Activated CD4-positive, alpha-beta T cell treated with anti-CD3 and anti-CD28 coated beads, Interleukin-2, Interleukin-6, amounts not matched to agents 100 ng/mL and 50 ng/mL, durations not matched to agents 16 hours and 8 hours (primary cell): Measurements from ENCODE around the gene GLB1L2.

Source experiments
- DNase-seq: peaks from one replicate; pipeline ENCODE4 v3.0.0-alpha.2; 2020

GLB1L2 gene

DNA sequence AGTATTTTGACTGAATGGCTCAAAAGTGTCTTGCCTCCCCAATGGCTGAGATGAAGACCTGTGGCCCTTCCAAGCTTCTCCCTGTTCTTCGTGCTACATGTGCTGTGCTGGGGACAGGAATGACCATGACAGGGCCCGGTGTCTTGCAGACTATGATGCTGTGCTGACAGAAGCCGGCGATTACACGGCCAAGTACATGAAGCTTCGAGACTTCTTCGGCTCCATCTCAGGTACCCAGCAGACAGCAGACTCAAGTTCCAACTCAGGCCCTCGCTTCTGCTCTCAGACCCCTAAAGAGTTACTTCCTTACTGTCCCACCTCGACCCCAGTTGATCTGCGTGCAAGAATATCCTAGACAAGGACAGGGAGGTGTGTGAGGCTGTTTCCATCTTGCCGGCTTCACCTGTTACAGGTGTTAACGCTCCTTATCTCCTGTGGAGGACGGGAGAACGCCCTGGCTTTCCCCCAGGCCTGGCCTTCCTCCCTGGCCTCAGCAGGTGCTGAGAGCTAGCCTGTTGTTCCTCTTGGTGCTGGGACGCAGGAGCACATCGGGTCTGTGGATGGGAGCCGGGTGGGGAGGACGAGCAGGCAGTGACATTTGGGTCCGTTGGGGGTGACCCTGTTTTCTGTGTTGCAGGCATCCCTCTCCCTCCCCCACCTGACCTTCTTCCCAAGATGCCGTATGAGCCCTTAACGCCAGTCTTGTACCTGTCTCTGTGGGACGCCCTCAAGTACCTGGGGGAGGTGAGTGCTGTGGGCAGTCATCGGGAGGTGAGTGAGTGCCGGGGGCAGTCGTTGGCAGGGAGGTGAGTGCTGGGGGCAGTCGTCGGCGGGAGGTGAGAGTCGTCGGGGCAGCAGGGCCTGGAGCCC lies 38.1 kb downstream of the GLB1L2 start:
- DNase-seq, result no peak

DNA sequence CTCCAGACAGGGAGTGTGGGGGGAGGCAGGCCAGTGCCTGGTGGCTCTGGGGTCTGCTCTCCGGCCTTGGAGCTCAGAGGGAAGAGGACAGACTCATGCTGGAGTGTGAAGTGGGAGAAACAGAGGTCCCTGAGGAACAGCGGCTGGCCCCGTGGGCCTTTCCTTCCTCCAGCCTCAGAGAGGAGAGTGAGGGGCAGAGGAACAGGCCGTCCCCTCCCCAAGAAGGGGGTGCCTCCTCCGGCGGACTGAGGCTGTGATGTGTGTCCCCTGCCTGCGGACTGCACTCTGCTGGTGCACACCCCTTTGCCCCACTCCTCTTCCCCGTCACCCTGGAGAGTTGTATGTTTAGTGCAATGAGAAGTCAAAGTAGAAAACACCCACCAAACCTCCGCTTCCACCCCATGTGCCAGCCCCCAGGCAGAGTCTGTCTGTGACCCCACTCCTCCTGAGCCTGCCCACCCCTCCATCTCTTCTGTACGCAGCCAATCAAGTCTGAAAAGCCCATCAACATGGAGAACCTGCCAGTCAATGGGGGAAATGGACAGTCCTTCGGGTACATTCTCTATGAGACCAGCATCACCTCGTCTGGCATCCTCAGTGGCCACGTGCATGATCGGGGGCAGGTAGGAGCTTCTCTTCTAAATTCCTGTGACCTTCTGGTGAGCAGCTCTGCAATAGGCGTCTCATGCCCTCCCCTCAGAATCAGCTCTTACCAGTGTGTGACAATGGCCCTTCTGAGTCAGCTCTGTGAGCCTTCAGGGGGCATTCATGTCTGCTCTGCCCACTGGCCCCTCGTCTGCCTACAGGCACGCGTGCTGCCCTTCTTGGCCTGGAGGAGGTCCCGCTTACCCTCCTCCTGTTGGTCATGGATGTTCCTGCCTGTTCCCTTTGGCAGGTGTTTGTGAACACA lies 39.0 kb downstream of the GLB1L2 start:
- no peak for DNase-seq

DNA sequence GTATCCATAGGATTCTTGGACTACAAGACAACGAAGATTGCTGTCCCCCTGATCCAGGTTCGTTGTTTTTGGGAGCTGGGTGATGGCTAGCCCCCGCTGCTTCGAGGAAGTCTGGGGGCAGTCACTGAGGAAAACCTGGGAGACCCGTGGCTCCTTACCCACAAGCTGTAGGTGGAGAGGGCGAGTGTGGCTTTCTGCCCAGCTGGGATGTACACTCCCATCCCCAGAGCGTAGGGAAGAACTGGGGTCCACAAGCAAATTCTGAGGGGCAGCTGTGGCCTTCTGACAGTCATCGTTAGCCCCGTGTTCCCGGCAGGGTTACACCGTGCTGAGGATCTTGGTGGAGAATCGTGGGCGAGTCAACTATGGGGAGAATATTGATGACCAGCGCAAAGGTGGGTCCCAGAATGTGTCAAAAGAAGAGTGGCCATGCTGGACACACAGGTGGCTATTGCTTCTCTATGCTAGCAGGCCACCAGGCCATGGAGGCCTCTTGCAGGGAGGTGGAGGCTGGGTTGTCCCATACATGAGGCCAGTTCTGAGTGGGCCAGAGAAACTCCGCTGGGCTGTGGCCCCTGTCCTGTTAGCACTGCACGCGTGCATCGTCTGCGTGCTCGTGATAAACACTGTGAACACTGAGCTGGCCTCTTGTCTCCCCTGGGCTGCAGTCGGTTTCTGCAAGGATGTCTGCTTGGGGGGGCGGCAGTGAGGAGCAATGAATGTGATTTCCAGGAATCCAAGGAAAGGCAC lies 39.8 kb downstream of the GLB1L2 start:
- no peak for DNase-seq

DNA sequence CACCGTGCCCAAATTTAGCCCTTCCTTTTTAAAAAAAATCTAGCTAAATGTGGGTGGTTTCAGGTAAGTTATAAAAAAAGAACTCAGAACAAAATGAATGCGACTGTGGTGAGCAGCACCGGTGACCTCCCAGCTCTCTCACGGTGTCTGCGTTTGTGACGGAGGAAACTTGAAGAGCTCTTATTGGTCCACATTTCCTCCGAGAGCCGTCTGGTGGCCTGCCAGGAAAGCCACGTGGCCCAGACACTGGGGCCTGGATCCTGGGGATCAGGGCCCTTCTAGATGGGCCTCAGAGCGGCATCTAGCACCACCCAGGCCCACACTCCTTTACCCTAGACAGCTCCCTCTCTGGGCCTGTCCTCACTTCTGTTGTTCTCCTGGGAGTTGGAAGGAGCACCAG lies 40.7 kb downstream of the GLB1L2 start:
- no peak for DNase-seq

DNA sequence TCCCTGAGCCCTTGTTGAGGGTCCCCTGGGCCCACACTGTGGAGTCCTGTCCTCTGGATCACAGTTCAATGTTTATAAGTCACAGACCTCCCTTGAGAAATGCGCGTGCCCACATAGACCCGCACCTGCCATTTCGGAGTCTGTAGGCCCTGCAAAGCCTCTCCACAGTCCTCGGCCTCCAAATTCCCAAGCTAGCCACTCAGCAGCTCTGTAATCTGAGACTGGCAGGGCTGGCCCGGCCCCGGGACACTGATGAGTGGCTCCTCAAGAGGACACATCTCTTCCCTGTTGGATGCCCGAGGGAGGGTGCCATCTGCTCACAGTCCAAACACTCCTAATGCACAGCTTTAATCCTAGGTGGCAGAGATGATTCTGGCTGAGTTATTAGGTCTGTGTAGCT lies 41.2 kb downstream of the GLB1L2 start:
- no peak for DNase-seq

DNA sequence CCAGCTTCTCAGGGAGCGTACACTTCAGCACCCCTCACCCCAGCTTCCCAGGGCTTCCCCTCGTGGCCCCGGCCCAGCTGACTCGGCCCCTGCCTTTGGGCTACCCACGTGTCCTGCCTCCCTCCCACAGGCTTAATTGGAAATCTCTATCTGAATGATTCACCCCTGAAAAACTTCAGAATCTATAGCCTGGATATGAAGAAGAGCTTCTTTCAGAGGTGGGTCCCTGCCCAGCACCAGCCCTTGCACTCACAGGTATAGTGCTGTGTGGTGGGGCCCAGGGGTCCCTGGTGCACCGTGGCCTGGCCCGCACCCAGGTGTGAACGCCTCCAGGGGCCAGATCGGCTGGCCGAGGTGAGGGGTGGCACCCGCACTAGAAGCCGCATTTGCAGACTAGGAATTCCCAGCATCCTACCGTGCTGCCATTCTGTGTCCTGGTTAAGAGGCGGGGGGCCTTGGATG lies 41.8 kb downstream of the GLB1L2 start:
- no peak for DNase-seq

DNA sequence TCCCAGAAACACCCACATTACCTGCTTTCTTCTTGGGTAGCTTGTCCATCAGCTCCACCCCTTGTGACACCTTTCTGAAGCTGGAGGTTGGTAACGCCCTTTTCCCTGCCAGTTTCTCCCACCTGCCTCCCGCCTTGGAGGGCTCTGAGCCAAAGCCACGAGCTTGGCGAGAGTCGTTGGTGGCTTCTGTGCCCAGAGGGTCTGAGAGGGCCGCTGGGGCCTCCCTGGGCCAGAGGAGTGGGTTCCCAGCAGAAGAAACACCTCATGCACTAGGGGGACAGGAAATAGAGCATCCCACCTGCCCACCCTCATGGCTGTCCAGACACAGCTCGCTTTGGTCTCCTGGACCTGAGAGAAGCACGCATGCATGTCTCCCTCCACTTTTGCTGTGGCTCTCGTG lies 42.4 kb downstream of the GLB1L2 start:
- DNase-seq, result no peak

DNA sequence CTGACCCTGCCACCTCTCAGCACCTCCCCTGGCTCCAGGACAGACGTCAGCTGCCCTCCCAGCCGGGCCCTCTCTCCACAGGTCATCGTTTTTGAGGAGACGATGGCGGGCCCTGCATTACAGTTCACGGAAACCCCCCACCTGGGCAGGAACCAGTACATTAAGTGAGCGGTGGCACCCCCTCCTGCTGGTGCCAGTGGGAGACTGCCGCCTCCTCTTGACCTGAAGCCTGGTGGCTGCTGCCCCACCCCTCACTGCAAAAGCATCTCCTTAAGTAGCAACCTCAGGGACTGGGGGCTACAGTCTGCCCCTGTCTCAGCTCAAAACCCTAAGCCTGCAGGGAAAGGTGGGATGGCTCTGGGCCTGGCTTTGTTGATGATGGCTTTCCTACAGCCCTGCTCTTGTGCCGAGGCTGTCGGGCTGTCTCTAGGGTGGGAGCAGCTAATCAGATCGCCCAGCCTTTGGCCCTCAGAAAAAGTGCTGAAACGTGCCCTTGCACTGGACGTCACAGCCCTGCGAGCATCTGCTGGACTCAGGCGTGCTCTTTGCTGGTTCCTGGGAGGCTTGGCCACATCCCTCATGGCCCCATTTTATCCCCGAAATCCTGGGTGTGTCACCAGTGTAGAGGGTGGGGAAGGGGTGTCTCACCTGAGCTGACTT lies 43.2 kb downstream of the GLB1L2 start:
- no peak for DNase-seq

DNA sequence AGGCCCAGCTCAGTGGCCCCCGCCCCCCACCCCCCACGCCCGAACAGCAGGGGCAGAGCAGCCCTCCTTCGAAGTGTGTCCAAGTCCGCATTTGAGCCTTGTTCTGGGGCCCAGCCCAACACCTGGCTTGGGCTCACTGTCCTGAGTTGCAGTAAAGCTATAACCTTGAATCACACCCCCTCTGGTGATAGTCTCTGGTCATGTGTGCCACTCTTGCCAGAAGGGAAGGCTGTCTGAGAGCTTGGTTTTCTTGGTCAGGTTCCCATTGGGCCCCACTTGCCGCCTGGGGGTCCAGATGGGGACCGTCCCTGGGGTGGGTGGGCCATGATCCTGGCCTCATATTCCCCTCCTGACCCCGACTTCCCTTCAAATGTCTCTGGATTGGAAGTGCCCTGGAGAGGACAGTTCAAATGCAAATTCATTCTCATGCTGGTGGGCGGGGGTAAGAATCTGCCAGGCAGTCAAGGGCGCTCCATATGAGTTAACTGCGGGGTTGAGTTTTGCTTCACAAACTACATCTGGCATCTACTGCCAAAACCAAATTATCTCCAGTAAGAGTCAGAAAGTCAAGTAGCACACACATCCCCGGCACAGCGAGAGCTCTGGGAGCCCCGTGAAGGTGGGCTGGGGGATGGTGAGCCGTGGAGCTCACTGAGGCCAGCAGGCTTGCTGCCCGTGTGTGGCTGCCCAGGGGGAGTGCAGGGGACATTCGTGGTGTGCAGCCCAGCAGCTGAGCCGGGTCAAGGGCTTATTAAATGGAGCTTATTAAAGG lies 44.5 kb downstream of the GLB1L2 start:
- DNase-seq, result no peak

DNA sequence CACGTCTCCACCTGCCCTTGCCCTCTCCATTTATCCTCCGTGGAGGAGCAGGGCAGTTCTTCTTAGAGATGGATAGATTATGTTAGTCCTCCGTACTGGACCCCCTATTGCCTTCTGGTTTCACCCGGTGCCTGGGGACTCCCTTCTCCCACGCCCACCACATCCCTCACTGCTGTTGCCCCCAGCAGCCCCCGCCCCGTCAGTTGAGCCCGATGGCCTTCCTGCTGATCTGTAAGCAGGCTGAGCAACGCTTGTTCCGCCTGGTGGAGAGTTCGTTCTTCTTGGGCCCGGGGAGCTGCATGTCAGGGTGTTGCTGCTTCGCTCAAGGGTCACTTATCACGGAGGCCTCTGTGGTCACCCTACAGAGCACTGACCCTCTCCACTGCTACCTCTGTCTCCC lies 46.1 kb downstream of the GLB1L2 start:
- no peak for DNase-seq

DNA sequence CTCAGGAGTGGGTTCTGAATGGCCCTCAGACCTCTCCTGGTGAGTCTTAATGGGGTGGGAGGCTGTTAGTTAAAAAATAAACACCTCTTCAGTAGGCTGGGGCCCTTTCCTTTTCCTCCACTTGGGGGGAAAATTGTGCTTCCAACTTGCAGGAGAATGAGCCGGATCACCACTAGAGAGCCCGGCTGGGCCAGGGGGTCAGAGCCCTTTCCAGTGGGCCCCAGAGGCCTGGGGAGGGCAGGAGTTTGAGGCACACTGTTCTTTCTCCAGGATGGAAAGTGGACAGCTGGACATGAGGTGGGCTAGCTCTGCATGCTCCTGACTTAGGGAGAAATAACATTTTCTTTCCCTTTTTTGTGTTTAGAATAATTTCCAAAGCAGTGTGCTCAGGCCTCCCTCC lies 47.5 kb downstream of the GLB1L2 start:
- DNase-seq, result no peak

DNA sequence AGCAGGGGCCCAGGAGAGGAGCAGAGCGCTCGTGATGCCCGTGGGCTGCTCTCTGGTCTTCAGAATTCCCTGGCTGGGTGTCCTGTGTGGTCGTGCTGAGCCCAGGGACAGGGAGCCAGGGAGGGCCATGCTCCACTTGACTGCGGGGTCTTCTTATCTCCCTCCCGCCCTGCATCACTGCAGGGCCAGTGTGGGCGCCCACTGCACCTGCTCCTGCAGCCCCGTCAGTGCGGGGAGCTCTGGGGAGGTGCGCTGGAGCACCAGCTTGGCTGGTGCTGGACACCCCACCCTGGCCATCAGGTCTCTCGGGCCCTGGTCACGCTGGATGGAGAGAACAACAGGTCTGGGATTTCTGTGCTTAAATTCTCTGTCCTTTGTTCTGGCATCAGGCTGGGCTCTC lies 48.4 kb downstream of the GLB1L2 start:
- DNase-seq, result no peak

DNA sequence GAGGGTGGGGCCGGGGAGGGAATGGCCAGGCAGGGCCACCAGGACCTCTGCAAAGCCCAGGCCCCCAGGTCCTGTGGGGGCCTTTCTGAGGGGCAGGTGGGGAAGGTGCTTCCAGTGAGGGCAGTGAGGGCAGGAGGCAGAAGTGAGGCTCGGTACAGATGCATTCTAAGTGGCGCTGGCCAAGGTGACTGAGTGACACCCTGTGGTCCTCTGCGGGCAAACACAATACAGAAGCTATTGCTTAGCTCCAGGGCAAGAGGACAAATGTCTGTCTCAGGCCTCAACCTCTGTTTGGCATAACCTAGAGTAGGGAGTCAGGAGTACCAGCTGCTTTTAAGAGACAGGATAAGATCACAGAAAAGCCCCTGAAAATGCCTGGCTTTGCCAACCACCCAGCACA lies 49.0 kb downstream of the GLB1L2 start:
- DNase-seq, result no peak

DNA sequence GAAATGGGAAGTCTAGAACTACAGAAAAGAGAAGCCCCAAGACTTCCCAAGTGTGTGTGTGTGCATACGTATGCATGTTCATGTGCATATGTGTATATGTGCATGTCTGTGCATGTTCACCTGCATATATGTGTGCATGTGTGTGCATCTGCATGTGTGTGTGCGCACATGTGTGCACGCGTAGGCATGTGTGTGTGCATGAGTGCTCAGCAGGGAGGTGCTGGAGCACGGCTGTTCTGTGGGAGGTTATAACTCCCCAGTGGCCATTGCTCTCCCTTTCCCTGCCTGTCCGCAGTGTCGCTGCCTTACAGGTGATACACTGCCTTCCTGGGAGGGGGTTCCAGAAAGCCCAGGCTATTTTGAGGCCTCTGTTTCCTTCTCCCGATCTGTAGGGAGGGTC lies 50.5 kb downstream of the GLB1L2 start:
- no peak for DNase-seq

DNA sequence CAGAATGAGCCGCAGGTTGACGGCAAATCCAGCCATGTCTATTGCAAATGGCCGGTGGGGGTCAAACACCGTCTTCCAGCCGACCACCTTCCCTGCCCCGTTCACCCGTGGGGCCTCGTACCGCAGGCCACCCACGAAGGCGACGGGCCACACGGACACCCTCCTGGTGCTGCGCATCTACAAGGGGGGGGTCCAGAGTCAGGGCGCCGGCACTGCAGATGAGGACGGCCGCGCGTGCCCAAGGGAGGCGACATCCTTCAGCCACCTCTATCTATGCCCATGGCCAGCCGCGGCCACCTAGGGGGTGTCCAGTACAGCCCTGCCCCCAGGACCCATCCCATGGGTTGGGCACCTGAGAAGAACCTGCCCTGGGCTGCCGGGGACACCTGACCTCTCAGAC lies 51.0 kb downstream of the GLB1L2 start:
- no peak for DNase-seq

DNA sequence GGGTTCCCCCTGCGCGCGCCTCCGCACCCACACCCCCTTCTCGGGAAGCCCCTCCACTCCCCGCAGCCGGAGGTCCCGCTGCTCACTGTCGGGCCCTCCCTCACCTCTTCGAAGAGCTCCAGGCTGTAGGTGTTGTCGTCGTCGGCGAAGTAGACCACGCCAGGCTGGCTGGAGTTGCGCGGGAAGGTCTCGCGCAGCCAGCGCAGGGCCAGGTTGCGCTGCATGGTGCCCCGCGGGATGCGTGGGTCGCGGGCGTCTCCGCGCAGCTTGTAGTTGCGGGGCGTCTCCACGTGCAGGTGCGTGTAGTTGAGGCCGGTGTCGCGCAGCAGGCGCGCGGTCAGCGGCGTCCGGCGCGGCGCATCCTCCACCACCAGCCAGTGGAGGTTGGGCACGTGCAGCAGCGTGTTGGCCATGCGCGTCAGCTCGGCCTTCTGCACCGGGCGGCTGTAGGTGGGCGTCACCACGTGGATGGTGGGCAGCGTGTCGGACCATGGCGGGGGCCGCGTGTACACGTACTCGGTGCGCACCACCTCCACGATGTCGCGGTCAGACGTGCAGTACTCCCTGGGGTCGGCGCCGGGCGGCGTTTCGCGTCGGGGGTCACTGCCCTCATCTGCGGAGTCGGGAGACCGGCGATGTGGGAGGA lies 51.9 kb downstream of the GLB1L2 start:
- DNase-seq, result no peak

DNA sequence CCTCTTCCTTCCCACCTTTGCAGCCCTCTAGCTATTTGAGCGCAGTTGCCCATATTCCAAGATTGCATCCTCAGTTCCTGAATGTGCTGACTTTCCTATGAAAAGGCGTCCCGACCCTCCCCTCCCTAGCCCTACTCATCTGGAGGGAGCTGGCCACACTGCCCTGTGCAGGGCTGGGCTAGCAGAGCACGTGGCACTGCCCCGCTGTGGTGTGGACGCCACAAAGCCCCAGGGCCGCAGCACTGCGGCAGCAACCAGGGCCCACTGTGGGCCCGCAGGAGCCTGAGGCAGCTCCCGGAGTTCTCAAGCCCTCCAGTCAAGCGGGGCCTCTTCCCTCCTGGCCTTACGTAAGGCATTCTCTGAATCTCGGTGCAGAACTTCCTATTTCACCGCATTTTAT lies 52.6 kb downstream of the GLB1L2 start:
- no peak for DNase-seq

DNA sequence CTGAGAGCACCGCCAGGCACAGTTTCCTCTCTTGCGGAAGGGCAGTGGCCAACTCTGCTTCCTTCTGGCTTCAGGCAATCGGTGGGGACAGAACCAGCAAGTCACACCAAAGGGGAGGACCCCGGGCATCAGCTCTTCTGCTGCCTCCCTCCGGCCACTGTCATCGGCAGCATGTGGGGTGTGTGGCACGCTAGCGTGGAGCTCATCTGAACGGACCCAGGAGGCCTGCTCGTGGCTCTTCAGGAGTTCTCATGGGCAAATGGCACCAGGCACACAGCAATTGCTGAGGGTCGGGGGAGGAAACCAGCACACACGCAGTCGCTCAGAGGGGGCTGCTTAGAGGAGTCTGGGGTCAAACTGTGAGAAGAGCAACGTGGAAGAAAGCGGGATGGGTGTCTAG lies 53.4 kb downstream of the GLB1L2 start:
- no peak for DNase-seq

DNA sequence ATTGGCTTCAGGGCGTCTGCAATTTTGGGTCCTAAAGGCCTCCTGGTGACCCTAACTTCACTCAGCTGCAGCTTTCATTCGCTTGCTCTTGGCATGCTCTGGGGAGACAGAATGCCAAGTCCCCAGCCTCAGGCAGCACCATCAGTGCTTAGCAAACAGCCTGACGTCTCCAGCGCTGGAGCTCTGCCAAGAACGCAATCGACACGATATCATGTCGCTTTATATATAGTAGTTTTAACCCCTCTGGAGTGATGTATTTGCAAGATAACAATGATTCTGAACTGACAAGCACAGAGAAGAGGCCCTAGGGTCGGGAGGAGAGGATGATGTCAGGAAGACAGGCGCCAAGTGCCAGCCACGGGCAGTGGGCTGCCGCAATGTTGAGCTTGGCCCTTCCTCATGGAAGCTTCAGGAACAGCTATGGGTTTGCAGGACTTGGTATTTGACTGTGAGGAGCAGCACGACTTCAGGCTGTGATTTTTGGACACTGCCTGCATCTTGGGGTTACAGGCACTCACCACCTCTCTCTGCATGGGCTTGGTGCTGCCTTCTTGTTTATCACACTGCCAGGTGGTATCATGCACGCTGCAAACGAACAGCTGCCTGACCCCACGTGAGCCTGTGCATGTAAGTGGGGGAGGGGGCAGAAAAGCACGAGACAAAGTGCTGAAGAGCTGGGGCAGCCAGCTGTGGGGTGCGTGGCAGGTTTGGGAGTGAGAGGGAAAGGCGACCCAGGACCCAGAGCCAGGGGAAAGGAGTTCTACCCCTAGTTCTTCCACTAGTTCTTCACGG lies 54.2 kb downstream of the GLB1L2 start:
- DNase-seq, result no peak

DNA sequence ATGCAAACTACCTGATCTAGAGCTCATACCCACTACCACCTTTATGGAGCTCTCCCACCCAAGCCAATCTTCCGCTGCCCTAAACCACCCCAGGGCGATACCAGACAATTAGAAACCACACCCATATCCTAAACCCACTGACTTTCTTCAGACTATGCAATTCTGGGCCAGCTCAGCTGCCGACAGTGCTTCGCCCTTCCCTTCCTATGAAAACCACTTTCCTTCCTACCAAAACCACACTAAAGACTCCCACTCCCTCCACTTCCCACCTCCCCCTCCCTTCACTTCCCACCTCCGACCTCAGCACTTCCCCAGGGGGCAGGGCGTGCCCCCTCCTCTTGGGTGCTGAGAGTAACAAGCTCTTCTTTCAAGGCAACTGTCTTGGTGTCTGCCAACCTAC lies 55.2 kb downstream of the GLB1L2 start:
- DNase-seq, result no peak

DNA sequence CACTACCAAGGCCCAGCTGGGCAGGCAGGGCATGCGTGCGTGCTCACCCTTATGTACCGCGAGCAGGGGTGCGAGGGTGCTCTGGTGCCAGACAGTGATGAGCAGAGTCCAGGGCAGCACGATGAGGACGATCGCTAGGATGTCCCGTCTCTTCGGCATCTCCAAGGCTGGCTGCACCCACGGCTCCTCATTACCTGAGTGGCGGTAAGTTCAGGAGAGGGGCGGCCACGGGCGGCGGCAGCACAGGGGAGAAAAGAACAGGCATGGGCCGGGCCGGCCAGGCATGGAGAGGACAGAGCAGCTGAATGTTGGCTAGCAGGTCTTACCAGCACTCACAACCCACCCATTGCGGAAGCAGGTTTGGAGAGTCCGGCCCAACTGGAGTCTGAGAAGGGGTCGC lies 55.7 kb downstream of the GLB1L2 start:
- no peak for DNase-seq
